ENCODE data around the gene PHETA2.
A peak's percentile ranks its signal among the peaks of the same experiment; 100 is the strongest.
"Not testable (repeated sequence)": the region's sequence is repeated elsewhere in the genome, so short reads cannot be mapped to it uniquely, and the experiment has no call there.

The PHETA2 gene

GRCh38 chr22:42101199-42101598 lies 27.2 kb downstream of the PHETA2 start:
- no peak for DNase-seq (ENCODE audit: low read depth in 2 of 2, low spot score in 1 of 2)

- DNase-seq (ENCODE audit: low read depth in 2 of 2, low spot score in 1 of 2) = not testable (repeated sequence)
Observed at GRCh38 chr22:42104332-42104860, 30.3 kb downstream of the PHETA2 start.

- no peak for DNase-seq (ENCODE audit: low read depth in 2 of 2, low spot score in 1 of 2)
Observed at GRCh38 chr22:42108848-42109247, 34.8 kb downstream of the PHETA2 start.

GRCh38 chr22:42111798-42112197 lies 37.8 kb downstream of the PHETA2 start:
- DNase-seq (ENCODE audit: low read depth in 2 of 2, low spot score in 1 of 2) = no peak

GRCh38 chr22:42112793-42113192 lies 38.7 kb downstream of the PHETA2 start:
- not testable (repeated sequence) for DNase-seq (ENCODE audit: low read depth in 2 of 2, low spot score in 1 of 2)

GRCh38 chr22:42114721-42115120 lies 40.7 kb downstream of the PHETA2 start:
- DNase-seq (ENCODE audit: low read depth in 2 of 2, low spot score in 1 of 2) = no peak

- not testable (repeated sequence) for DNase-seq (ENCODE audit: low read depth in 2 of 2, low spot score in 1 of 2)
Observed at GRCh38 chr22:42115420-42115830, 41.4 kb downstream of the PHETA2 start.

GRCh38 chr22:42116848-42117424 lies 42.9 kb downstream of the PHETA2 start:
- DNase-seq (ENCODE audit: low read depth in 2 of 2, low spot score in 1 of 2) = no peak

GRCh38 chr22:42120231-42121021 lies 46.4 kb downstream of the PHETA2 start:
- DNase-seq (ENCODE audit: low read depth in 2 of 2, low spot score in 1 of 2) = peak in 1 of 2 donors; percentile 18

- not testable (repeated sequence) for DNase-seq (ENCODE audit: low read depth in 2 of 2, low spot score in 1 of 2)
Observed at GRCh38 chr22:42123529-42123928, 49.5 kb downstream of the PHETA2 start.

- DNase-seq (ENCODE audit: low read depth in 2 of 2, low spot score in 1 of 2) = no peak
Observed at GRCh38 chr22:42127606-42128005, 53.6 kb downstream of the PHETA2 start.

- not testable (repeated sequence) for DNase-seq (ENCODE audit: low read depth in 2 of 2, low spot score in 1 of 2)
Observed at GRCh38 chr22:42128007-42128406, 54.0 kb downstream of the PHETA2 start.

Data from stimulated activated CD8-positive, alpha-beta memory T cell treated with anti-CD3 and anti-CD28 coated beads, Interleukin-4, amount 100 ng/mL, for 4 hours (primary cell).